ENCODE data around the gene ARHGAP30.

The ARHGAP30 gene

DNA sequence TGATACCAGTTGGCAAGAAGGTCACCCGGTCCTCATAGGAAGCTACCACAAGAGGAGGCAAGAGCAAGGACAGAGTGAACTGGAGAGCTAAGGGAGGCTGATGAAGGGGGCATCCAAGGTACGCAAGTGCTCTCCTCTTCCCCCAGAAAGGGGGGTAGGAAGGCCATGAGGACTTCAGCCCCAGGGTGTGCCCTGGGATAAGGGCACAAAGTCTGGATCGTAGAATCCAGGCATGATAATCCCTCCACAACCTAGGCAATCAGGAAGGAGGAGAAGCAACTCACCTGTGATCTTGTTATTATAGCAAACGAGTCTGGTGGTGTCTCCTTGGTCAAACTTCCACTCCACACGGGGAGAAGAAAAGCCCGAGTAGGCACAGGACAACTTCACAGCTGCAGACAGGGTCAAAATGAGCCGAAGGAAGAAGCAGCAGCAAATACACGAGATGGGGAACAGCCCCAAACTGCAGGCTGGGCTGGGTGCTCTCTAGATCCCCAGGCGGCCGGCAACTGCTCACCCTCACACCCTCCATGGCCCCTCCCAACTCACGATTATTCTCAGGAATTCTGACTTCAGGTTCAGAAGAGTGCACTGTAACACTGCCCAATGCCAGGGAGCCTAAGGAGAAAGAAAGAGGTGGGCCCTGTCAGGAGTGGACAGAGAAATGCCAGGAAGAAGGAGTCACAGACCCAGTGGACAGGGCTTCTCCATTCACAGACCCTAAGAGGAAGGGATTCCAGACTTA is 68.8 kb downstream of the ARHGAP30 start:
- TF ChIP-seq, protein P1, sequence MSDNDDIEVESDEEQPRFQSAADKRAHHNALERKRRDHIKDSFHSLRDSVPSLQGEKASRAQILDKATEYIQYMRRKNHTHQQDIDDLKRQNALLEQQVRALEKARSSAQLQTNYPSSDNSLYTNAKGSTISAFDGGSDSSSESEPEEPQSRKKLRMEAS (IDR thresholded peaks at IDR 0.05), result no peak
- TF ChIP-seq CEBPB (IDR thresholded peaks at IDR 0.05) (no peak), EGR1 (IDR thresholded peaks at IDR 0.05) (no peak), ZBTB7A (IDR thresholded peaks at IDR 0.05; ENCODE audit: low read depth) (no peak), CREB1 (IDR thresholded peaks at IDR 0.05; ENCODE audit: low read depth) (no peak)
- TF ChIP-seq, protein P2, sequence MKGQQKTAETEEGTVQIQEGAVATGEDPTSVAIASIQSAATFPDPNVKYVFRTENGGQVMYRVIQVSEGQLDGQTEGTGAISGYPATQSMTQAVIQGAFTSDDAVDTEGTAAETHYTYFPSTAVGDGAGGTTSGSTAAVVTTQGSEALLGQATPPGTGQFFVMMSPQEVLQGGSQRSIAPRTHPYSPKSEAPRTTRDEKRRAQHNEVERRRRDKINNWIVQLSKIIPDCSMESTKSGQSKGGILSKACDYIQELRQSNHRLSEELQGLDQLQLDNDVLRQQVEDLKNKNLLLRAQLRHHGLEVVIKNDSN (IDR thresholded peaks at IDR 0.05), result no peak
- TF ChIP-seq, protein P3, sequence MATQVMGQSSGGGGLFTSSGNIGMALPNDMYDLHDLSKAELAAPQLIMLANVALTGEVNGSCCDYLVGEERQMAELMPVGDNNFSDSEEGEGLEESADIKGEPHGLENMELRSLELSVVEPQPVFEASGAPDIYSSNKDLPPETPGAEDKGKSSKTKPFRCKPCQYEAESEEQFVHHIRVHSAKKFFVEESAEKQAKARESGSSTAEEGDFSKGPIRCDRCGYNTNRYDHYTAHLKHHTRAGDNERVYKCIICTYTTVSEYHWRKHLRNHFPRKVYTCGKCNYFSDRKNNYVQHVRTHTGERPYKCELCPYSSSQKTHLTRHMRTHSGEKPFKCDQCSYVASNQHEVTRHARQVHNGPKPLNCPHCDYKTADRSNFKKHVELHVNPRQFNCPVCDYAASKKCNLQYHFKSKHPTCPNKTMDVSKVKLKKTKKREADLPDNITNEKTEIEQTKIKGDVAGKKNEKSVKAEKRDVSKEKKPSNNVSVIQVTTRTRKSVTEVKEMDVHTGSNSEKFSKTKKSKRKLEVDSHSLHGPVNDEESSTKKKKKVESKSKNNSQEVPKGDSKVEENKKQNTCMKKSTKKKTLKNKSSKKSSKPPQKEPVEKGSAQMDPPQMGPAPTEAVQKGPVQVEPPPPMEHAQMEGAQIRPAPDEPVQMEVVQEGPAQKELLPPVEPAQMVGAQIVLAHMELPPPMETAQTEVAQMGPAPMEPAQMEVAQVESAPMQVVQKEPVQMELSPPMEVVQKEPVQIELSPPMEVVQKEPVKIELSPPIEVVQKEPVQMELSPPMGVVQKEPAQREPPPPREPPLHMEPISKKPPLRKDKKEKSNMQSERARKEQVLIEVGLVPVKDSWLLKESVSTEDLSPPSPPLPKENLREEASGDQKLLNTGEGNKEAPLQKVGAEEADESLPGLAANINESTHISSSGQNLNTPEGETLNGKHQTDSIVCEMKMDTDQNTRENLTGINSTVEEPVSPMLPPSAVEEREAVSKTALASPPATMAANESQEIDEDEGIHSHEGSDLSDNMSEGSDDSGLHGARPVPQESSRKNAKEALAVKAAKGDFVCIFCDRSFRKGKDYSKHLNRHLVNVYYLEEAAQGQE (IDR thresholded peaks at IDR 0.05; ENCODE audit: low read depth), result no peak

DNA sequence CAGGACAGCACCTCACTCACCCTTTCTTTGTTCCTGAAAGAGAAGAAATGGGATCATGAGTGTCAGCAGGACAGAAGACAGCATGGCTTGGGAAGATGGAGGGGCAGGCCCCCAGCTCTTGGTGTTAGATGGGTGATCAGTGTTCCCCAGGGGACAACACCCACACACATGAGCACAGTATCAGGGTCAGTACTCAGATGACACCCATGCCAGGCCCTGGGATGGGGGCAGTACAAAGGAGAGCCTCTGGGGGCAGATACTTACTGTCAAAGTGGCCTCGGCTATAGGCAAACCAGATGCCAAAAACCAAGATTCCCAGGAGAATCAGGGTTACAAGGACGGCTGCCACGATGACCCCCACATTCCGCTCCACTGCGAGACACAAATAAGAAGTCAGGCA is 70.3 kb downstream of the ARHGAP30 start:
- no peak for TF ChIP-seq RAD21 (IDR thresholded peaks at IDR 0.05; ENCODE audit: low read depth)
- TF ChIP-seq, protein P3 (IDR thresholded peaks at IDR 0.05; ENCODE audit: low read depth), result no peak
- no peak for TF ChIP-seq TAF1 (IDR thresholded peaks at IDR 0.05; ENCODE audit: low read depth)
- TF ChIP-seq, protein P2 (IDR thresholded peaks at IDR 0.05), result no peak
- no peak for TF ChIP-seq YY1 (IDR thresholded peaks at IDR 0.05; ENCODE audit: low read depth)
- no peak for TF ChIP-seq ZBTB7A (IDR thresholded peaks at IDR 0.05; ENCODE audit: low read depth)
- TF ChIP-seq CEBPB (IDR thresholded peaks at IDR 0.05), result no peak
- no peak for TF ChIP-seq EGR1 (IDR thresholded peaks at IDR 0.05)
- no peak for TF ChIP-seq TCF12 (IDR thresholded peaks at IDR 0.05; ENCODE audit: low read depth)

DNA sequence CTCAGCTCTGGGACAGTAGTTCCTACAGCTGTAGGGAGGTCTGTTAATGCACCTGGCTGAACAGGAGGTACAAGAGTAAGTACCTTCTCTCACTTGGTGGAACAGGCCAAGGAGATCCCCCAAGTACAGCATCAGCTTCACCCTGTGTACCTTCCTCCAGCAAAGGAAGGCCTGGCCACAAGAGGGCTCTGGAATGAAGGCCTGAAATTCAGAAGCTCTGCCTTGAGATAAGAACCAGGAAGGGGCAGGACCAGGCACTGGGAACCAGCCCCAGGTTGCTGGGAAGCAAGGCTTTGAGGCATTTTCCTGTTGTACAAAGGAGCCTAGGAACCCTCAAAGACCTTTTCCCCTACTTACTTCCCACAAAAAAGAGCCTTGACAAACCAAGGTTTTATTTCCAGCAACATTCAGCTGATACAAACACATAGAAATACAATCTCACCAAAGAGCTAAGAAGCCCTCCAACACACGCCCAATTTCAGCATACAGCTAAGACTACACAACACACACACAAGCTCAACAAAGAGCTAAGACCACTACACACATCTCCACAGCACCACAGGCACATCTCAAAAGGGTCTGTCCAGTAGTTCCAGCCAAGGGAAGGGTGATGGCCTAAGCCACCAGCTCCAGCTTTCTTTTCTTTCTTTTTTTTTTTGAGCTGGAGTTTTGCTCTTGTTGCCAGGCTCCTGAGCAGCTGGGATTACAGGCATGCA is 72.2 kb downstream of the ARHGAP30 start:
- TF ChIP-seq RAD21 (IDR thresholded peaks at IDR 0.05; ENCODE audit: low read depth) (peak; percentile 47; the same call in 1 of the 2 replicates), TAF1 (IDR thresholded peaks at IDR 0.05; ENCODE audit: low read depth) (no peak)
- TF ChIP-seq, protein P1 (IDR thresholded peaks at IDR 0.05), result no peak

Data from Ishikawa (cell line).